Ovary (tissue), 3 donors: ENCODE measurements around the gene IL17B.

Experiments
- CTCF ChIP-seq, 3 donors: fragments of 450-650 bp in 2 of 3; fragments of 200-600 bp in 1 of 3; IDR thresholded peaks; one replicate each; pipeline versions ENCODE4 v1.5.1 to v1.8.0; 2016 to 2022; ENCODE audit warnings: antibody characterized with exemption in 3 of 3, mild to moderate bottlenecking in 1 of 3
- EP300 ChIP-seq: sonication (generic); formaldehyde crosslinking; IDR thresholded peaks from one replicate; pipeline ENCODE4 v1.6.1; 2017; ENCODE audit warnings: antibody characterized with exemption
- POLR2A ChIP-seq: fragments of 450-650 bp; IDR thresholded peaks from one replicate; pipeline ENCODE4 v1.6.1; 2017; ENCODE audit warnings: antibody characterized with exemption, mild to moderate bottlenecking, moderate library complexity
- donor health status: DM: no; HTN: no; CAD: no.

- TF ChIP-seq POLR2A: no peak
- TF ChIP-seq CTCF (IDR thresholded peaks at IDR 0.05): no peak
- no peak for TF ChIP-seq EP300
These were observed 2.2 kb downstream of the IL17B start for GRCh38 chr5:149376711-149377447.
